GM18517 (cell line): Measurements from ENCODE around the gene DOCK2.

ENCODE experiments used
- ATAC-seq: cut with Tn5 transposase; IDR thresholded peaks from one replicate; pipeline ENCODE4 v1.9.1; 2021; ENCODE audit warnings: mild to moderate bottlenecking, moderate library complexity; ENCODE audit not compliant: unreplicated experiment

Gene DOCK2

DNA sequence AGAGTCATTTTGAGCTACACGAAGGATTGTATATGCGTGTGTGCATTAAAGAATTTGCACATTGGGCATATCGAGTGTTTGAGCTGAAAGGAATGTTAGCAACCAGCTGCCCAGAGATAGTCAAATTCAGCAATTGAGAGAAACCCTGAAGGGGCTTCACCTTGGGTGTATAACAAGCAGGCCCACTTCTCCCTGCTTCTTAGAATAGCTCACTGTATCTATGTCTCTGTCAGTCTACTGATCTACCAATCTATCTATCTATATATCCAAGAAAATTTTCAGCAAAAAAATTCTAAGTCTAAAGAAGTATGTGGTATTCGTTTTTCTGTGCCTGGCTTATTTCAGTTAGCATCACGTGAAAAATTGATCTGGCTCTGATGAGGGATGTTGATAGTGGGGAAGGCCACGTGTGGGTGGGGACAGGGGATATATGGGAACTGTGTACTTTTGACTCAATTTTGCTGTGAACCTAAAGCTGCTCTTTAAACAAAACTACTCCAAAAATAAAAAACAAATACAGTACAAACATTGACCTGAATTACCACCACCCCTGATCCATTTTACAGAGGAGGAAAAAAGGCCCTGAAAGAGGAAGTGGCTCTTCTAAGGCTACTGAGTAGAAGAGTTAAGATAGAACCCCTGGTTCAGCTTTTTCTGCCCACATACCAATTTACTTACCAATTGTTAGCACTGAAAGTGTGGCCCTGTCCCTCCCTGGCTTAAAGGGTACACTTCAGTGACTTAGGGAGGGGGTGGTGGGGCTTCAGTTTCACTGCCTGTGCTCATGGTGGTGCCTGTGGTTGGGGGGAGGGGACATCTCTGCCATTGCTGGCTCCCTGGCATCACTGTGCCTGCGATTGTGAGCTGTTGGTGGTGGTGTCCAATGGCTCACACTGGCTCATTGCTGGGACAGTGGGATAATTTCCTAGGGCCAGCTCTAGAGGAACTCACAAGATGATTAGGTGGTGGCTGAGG is 141.8 kb downstream of the DOCK2 start:
- peak; percentile 95 for ATAC-seq

DNA sequence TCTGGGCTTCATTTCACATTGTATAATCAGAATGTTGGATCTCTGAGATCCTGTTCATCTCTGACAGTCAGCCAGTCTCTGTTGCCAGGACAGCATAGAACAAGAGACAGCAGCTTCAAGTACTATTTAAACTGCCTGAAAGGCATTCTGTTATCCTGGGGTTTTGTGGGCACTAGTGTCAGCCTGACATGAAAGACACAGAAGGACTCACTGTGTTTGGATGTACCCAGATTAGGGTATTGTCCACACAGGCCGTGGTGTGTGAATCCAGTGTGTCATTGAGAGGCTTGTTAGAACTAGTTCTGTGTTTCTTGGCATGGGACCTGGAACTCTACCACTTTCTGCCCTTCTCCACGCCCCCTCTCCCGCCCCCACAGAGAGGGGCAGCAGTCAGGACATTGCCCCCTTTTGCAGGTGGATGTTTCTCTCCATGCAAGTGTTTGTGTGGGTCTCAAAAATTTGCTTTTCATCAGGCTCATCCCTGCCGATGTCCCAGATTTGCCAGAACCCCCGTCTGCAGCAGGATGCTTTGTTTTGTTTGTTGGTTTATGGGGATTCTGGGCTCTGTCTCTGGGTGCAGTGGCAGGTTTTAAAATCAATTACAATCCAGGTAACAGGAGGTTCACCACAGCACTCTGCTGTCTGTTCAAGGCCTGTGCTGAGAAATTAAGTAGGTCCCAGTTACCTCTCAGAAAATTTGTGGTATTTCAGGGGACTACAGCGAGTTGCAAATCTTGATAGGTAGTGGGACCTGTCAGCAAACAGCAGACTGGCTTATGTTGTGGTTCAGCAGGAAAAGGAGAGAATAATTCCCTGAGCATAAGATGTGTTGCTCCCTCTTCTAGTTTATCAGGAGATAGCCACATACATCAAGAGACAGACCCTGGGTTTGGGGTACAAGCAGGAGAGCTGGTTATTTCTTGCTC is 144.6 kb downstream of the DOCK2 start:
- no peak for ATAC-seq

DNA sequence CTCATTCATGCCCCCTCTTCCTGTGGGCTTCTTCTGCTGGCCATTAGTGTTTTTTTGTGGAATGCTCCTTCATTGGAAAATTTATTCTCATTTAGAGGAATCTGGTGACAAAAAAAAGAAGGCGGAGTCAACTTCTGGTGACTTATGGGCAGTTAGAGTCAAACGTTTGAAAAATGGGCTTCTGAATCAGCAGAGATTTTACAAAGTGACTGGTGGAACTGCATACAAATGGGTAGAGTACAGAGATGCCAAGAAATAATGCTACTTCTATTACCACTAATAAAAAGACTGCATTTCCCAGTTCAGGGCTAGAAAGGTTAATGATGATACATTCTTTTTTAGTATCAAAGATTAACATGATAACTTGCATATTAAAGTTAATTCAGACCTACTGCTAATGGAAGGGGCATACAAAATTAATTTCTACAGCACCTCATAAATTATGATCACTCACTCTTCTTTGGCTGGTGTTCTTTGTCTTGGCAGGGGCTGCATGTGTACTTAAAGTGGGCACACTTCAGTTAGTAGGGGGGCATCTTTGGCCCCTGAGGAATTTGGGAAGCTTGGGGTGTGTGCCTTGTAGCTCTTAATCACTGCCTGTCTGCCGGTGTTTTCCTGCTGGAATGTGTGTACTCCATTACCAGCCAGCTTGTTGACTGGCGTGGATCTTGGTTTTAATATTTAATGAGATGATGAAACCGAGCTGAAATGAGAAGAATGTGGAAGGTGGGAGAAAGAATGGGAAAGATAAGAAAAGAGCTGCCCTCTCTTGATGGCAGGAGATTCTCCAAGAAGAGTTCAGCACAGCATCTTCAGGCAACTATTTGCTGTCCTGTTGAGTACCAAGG is 148.9 kb downstream of the DOCK2 start:
- ATAC-seq, result no peak

DNA sequence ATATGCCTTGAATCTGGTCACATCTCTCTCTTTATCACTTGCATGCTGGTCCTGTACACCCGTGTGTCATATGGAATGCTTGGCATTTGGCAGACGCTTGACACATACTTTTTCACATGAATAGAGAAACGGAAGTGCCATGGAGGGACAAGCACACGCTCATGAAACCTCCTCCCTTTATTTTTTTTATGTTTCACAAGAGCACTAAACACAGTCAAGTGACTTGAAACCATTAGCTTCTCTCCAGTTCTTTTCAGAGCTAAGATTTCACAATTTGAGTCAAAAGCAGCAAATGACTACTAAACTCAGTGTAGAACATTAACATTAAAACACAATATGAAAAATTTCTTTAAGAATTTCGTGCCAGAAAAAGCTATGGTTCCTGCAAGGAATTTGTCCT is 151.1 kb downstream of the DOCK2 start:
- no peak for ATAC-seq

DNA sequence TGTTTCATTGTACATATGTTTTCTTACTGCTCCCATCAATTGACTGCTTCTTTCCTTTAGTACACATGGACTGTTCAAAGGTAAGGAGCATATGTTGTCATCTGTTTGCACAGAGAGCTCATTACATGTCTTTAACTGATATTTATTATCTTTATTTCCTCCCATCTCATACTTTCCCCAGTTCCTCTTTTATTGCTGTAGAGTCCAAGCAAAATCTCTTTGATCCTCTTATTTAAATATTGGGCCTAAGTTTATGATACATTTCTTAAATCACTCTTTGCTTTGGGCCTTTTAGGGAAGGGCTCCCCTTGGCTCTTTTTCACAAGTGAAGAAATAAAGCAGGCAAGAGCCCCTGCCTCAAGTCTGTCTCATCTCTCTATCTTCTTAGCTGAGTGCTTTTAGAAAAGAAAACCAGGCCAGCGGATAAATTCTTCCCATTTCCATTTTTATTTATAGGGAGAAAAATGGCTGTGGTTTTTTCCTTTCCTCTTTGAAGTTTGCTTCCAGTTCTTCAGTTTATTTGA is 152.4 kb downstream of the DOCK2 start:
- ATAC-seq, result no peak

DNA sequence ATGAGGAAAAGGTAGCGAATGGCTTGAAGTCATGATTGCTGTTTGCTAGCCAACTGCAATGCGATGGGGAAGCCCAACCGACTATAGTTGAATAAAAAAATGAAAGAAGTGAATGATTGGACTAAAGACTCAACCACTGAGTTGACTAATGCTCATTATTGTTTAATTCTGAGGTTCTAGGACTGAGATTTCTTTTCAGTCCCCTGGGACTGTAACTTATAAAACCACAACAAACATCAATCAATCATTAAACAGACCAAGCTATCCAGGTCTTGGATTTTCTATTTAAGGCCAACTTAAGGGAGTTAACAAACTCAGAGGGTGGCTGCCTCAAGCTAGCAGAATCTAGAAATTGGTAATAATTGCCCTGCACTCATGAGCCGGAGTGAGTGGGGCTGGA is 154.2 kb downstream of the DOCK2 start:
- ATAC-seq, result no peak

DNA sequence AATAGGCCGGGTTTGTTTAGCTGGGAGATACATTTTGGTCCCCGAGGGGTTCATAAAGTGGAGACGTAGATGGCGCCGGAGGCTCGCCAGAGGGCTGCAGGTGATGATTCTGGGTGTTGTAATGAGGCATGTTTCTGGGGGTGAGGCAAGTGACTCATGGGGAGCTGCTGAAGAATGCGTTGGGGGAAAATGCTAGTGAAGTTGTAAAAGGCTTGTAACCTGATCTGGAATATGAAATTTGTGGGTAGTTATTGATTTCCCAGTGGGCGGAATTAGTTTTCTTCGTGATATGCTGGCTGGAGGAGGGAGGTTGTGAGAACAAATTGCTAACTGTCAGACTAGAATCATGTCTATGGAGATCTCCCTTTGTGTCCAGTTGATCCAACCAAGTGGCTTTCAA is 158.3 kb downstream of the DOCK2 start:
- ATAC-seq, result no peak

DNA sequence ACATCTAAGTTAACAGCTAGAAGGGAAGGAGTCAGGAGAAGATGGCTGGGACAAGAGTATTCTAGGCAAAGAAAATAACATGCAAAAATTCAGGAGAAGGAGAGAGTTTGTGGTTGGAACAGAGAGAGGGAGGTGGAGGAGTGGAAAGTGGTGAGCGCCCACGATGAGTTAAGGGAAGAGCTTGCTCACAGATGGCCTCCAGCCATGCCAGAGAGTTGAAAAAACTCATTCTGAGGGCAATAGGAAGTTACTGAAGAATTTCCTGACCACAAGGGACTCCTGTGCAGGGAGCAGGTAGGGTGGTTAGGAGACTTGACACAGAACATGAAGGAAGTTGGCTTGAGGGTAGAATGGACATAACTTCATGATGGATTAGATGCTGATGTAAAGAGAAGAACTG is 159.7 kb downstream of the DOCK2 start:
- no peak for ATAC-seq

DNA sequence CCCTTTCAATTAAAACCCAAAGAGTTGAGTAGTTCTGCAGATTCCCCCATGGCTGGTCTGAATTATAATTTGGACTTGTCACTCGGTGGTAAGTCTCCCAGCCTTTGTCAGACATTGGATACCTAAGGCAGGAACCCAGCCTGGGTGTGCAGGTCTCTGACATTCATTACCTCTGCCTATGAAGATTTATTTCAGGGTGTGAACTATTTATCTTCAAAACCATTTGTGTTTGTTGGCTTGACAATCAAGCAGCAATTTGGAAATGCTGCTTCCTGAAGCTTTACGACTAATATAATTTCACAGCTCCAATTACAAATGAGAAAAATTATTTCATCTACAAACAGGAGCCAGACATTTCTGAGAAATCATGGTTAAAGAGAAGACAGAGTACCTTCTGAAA is 160.5 kb downstream of the DOCK2 start:
- ATAC-seq, result no peak

DNA sequence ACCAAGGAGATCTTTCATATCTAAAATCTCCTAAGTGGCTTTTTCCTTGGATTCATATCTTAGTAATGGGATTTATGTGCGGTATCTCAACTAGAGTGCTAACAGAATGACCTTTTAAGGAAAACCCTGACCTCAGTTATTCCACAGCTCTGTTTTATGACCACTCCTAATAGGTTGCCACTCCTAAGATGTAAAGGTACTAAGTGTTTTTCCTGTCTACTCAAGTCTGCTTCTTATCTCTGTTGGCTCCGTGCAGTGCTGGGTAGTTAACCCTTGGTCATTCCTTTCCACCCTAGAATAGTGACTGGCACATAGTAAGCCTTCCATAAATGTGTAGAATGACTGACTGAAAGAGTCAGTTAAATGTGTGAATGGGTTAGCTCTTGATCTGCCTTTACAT is 161.4 kb downstream of the DOCK2 start:
- ATAC-seq, result no peak

DNA sequence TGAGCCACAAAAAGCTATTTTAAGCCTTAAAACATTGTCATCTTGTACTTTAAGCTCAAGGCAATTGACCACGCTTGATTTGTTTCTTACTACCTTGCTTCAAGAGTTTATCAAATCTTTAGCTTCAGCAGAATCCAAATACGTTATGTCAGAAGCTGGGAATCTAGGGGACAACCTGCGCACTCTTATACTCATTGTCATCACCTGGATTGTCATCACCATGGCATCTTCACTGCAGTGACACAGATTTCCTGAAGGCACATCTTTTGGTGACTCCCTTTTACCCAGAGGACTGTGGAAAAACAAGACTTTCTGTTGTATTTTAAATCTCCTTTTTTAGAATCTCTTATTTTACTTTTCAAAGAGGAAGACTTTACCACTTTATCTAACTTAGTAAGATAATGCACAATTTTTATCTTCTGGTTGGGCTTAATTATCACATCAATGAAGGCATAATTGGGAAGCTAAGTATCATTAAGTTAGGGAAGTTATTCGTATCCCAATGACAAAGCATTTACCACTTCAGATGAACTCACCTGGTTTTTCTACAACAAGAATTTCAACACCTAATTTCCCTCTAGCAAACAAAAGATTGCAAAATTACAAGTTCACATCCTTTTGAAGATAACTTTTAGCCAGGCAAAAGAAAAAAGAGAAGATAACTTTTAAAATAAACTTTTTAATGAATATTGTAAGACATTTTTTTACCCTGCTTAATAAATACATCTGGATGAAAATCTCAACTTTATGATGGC is 162.0 kb downstream of the DOCK2 start:
- ATAC-seq, result no peak

DNA sequence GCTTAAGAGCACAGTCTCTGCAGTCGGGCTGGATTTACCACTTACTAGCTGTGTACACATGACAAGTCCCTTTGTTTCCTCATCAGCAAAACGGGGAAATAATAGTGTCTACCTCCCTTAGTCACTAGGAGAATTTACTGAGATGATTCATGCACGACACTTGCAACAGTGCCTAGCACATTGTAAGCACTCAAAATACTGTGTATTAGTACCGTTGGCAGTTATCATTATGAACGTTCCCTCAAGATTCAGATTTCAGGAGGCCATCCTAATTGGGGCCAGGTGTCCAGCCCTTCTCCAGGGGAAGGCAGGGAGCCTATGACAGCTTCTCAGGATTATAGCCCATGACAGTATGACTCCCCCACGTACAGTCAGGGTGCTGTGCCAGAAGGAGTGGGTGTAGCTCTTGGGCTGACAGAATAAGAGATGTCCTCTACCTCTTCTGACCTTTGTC is 164.3 kb downstream of the DOCK2 start:
- no peak for ATAC-seq

DNA sequence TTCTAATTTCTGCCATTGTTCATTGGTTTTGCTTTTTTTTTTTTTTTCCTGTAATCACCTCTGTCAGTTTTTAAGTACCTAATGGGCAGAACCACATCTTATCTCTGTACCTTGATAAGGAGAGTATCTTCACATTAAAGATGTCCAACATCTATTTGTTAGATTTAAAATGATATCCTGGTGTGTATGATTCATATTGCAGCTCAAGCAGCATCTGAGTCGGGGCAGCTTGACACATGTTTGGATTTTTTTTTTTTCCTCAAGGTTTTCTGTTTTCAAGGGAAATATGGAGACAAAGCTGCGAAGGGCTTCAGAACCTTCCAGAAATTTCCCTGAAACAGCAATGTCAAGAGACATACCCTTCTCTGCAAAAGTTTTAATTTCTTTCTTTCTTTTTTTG is 164.7 kb downstream of the DOCK2 start:
- no peak for ATAC-seq

DNA sequence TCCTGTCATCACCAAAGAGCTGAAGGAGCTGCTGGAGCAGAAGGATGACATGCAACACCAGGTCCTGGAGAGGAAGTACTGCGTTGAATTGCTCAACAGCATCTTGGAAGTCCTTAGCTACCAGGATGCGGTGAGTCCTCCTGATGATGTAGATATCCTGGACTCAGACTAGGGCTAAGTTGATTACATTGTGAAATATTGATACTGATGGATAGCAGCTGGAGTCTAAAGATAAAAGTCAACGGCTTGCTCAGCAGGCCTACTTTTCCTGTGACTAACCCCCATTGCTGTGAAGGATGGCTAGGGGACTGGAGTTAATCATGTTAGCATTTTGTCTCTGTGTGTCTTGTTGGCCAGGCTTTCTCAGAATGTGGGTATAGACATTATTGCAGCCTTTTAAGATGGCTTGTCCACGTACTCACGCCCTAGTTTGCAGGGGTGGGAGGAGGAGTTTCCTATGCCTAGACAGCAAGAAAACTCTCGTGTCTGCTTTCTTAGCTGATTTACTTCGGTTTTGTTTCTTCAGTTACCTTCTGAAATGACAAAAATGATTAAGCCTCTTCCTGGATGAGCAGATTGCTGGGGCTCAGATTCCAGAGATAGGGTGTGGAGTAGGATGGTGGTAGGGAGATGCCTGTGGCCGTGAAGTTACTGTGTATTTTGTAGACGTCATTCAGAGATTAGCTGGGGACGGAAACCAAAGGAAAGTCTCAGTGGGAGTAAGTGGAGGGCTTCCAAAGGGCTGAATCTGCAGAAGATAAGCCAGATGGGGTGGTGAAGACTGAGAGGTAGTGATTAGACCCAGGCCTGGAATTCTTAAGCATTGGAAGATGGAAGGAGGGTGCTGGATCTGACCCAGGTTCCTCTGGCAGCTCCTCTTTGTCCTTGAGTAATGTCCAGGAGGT is 166.3 kb downstream of the DOCK2 start:
- no peak for ATAC-seq

DNA sequence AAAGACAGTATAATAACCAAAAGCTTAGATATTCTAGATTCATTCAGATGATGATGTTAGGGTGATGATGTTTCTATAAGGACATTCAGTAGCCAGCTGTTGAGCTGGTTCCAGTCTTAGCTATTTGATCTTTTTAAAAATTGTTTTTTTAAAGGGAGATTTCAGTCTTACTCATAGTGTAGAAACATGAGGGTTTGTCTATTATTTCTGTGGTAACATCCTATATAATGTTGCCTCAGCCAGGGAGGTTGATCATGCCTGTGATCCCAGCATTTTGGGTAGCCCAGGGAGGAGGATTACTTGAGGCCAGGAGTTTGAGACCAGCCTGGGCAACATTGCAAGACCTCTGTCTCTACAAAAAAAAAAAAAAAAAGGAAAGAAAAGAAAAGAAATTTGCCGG is 167.8 kb downstream of the DOCK2 start:
- ATAC-seq, result no peak

DNA sequence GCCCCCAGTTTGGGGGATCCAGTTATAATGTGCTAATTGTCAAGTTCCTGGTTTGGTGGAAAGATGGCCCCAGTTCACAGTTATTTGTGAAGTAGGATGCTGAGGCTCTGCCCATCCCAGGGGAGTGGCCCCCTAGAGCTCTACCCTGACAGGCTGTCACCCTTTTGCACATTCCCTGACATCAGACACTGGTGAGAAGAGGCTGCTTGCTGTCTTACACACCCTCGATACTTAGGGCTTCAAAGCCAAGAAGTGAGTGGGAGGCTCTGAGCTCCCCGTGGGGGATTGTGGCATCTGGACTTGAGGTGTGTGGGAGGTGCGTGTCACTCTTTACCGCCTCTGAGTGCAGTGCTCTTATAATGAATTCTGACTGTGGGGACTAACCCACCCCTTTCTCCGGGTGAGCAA is 168.5 kb downstream of the DOCK2 start:
- ATAC-seq, result peak; percentile 88

DNA sequence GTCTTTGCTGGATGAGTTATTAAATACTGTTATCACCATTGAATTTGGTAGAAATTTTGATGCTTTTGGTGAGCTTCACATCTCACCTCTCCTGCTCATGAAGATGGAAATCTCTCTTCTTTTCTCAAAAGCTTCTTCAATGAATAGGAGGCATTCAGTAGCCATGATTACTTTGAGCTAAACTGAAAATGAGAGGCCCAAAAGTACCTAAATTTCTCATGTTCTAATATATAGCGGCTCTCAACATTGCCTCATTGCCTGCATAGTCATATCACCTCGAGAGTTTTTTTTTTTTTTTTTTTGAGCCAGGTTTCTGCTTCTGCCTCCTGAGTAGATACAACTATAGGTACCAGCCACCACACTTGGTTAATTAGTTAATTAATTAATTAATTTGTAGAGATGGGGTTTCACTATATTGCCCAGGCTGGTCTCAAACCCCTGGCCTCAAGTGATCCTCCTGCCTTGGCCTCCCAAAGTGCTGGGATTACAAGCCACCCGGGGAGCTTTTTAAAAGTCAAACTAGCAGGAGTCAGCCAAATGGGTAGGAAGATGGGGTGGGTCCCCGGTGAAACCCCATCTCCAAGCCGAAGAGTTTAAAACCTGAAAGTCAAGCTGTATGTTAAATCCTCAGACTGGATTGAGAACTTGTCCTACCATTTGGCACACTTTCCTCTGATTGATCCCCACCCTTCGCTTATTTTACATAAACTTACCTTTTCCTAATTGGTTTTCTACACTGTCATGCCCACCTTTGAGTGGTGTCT is 169.0 kb downstream of the DOCK2 start:
- peak; percentile 57 for ATAC-seq

DNA sequence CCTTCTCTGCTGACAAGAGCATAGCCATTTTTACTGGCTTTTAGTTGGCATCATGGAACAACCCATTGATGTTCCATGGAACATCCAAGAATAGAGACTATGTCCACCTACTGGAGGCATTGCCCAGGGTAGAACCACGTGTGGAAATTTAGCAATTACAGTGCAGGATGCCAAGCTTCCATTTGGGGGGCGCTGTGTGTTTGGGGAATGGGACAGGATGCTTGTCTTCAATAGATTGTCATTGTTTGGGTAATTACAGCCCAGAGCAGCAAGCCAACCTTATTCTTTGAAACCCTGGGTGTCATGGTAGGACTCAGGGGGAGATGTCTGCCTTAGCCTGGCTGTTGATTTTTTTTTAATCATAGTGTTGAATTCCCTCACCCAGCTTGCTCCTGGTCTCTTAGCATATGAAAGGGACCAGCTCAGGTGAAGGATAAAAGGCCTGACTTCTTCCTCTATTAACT is 171.1 kb downstream of the DOCK2 start:
- ATAC-seq, result no peak
